H1 (cell line): ENCODE results near the gene WDR64. TPM values are rescaled to one million over a fixed set of nuclear protein-coding genes. Genes with fewer than 3 reads are reported as not detected.

ENCODE experiments used
- CTCF ChIA-PET: fragments of 300-600 bp; sonication (Branson Sonifier 250); formaldehyde crosslinking; loops from one replicate; lab custom pipeline; 2021; ENCODE audit not compliant: partially characterized antibody; lab: Charles Lee
- POLR2A ChIA-PET: fragments of 300-600 bp; sonication (Branson Sonifier 250); formaldehyde crosslinking; loops from one replicate; lab custom pipeline; 2021; ENCODE audit warnings: inconsistent platforms; ENCODE audit not compliant: partially characterized antibody; lab: Charles Lee
- DNase-seq, 2 experiments: peaks; one replicate each; pipeline versions ENCODE4 v3.0.0 to v3.0.0-alpha.2; 2010 to 2022; ENCODE audit warnings: low spot score in 2 of 2, low read depth in 1 of 2, mixed read lengths in 1 of 2
- FAIRE-seq: peaks from 2 replicates; lab custom pipeline; 2011; peaks lifted over from hg19 to GRCh38; lab: Jason Lieb, UNC
- H2AFZ ChIP-seq: 2 replicates; pipeline ENCODE4 v1.8.1; 2012; ENCODE audit warnings: low read length, inconsistent platforms
- H2AK5ac ChIP-seq: 2 replicates; pipeline ENCODE4 v1.6.1; 2013; ENCODE audit warnings: low read depth, low read length
- H2BK120ac ChIP-seq: replicated peaks from 2 replicates; pipeline ENCODE3; 2013; ENCODE audit warnings: low read depth, low read length, inconsistent platforms
- H2BK12ac ChIP-seq: 2 replicates; pipeline ENCODE4 v1.6.1; 2013; ENCODE audit warnings: low read depth, low read length
- H2BK15ac ChIP-seq: 2 replicates; pipeline ENCODE4 v1.6.1; 2013; ENCODE audit warnings: low read length
- H2BK20ac ChIP-seq: 2 replicates; pipeline ENCODE4 v1.6.1; 2013; ENCODE audit warnings: low read length
- H2BK5ac ChIP-seq: 2 replicates; pipeline ENCODE4 v1.6.1; 2013; ENCODE audit warnings: low read depth, low read length
- H3K14ac ChIP-seq: 2 replicates; pipeline ENCODE4 v1.6.1; 2013; ENCODE audit warnings: inconsistent platforms; ENCODE audit not compliant: insufficient read length
- H3K18ac ChIP-seq: 2 replicates; pipeline ENCODE4 v1.6.1; 2013; ENCODE audit warnings: low read length; ENCODE audit errors: extremely low read depth
- H3K23ac ChIP-seq: 2 replicates; pipeline ENCODE4 v1.6.1; 2013; ENCODE audit warnings: inconsistent platforms; ENCODE audit not compliant: insufficient read length
- H3K23me2 ChIP-seq: 2 replicates; pipeline ENCODE4 v1.6.1; 2013; ENCODE audit warnings: low read depth, low read length
- H3K27ac ChIP-seq: 2 replicates; pipeline ENCODE4 v1.6.1; 2011; ENCODE audit warnings: low read depth, low read length, inconsistent platforms
- H3K27me3 ChIP-seq, 4 experiments: replicated peaks in 1 of 4; 1 replicate in 1 of 4; 2 replicates in 3 of 4; pipeline versions ENCODE4 v1.6.1 to v1.8.1; 2011 to 2013; ENCODE audit warnings: low read length in 3 of 4, mild to moderate bottlenecking in 3 of 4, inconsistent platforms in 2 of 4, mixed read lengths in 2 of 4, moderate library complexity in 1 of 4; ENCODE audit not compliant: control insufficient read depth in 3 of 4, insufficient read depth in 3 of 4; ENCODE audit errors: extremely low read depth in 1 of 4
- H3K36me3 ChIP-seq, 4 experiments: 2 replicates each; pipeline versions ENCODE4 v1.6.1 to v1.8.1; 2011 to 2013; ENCODE audit warnings: mild to moderate bottlenecking in 4 of 4, low read length in 3 of 4, moderate library complexity in 2 of 4, control low read depth in 1 of 4, inconsistent platforms in 1 of 4; ENCODE audit not compliant: insufficient read depth in 4 of 4, control insufficient read depth in 2 of 4
- H3K4ac ChIP-seq: replicated peaks from 2 replicates; pipeline ENCODE3; 2013; ENCODE audit warnings: low read length, low read depth, mixed read lengths, inconsistent platforms; ENCODE audit not compliant: insufficient read length
- H3K4me1 ChIP-seq, 4 experiments: replicated peaks in 1 of 4; 1 replicate in 1 of 4; 2 replicates in 3 of 4; pipeline versions ENCODE4 v1.6.1 to v1.8.1; 2011 to 2013; ENCODE audit warnings: low read length in 3 of 4, inconsistent platforms in 2 of 4, mixed read lengths in 1 of 4; ENCODE audit not compliant: insufficient read depth in 4 of 4, control insufficient read depth in 3 of 4
- H3K4me2 ChIP-seq, 2 experiments: 2 replicates each; pipeline versions ENCODE4 v1.6.1 to v1.8.1; 2011 to 2013; ENCODE audit warnings: low read depth in 2 of 2, low read length in 2 of 2, control low read depth in 1 of 2, inconsistent platforms in 1 of 2, mild to moderate bottlenecking in 1 of 2; ENCODE audit not compliant: insufficient read depth in 1 of 2
- H3K4me3 ChIP-seq, 4 experiments: fragments of 200-600, 300-600 bp in 1 of 4; sonication (generic), shearing (Covaris generic), sonication (Bioruptor Twin) in 1 of 4; 2 replicates each; pipeline versions ENCODE4 v1.5.1 to v1.8.1; 2011 to 2016; ENCODE audit warnings: low read length in 4 of 4, low read depth in 3 of 4, control low read depth in 2 of 4, inconsistent platforms in 2 of 4, mild to moderate bottlenecking in 2 of 4, mixed read lengths in 1 of 4, moderate library complexity in 1 of 4; ENCODE audit not compliant: insufficient read depth in 2 of 4; ENCODE audit errors: extremely low read depth in 1 of 4
- H3K56ac ChIP-seq: replicated peaks from 2 replicates; pipeline ENCODE3; 2013; ENCODE audit warnings: low read depth, mild to moderate bottlenecking, mixed read lengths, low read length, inconsistent platforms; ENCODE audit not compliant: insufficient read length
- H3K79me1 ChIP-seq: 2 replicates; pipeline ENCODE4 v1.6.1; 2013; ENCODE audit warnings: low read depth, low read length, control low read depth
- H3K79me2 ChIP-seq, 2 experiments: 2 replicates each; pipeline versions ENCODE4 v1.6.1 to v1.8.1; 2012 to 2013; ENCODE audit warnings: low read length in 2 of 2, mild to moderate bottlenecking in 2 of 2, inconsistent platforms in 1 of 2; ENCODE audit not compliant: insufficient read depth in 2 of 2, control insufficient read depth in 1 of 2
- H3K9ac ChIP-seq, 4 experiments: replicated peaks in 1 of 4; 1 replicate in 1 of 4; 2 replicates in 3 of 4; pipeline versions ENCODE4 v1.6.1 to v1.8.1; 2011 to 2013; ENCODE audit warnings: low read depth in 3 of 4, low read length in 3 of 4, control low read depth in 2 of 4, mild to moderate bottlenecking in 2 of 4, moderate library complexity in 2 of 4, inconsistent platforms in 1 of 4; ENCODE audit errors: extremely low read depth in 1 of 4
- H3K9me3 ChIP-seq, 2 experiments: 2 replicates each; pipeline versions ENCODE4 v1.6.1 to v1.8.1; 2012 to 2013; ENCODE audit warnings: mild to moderate bottlenecking in 2 of 2, moderate library complexity in 2 of 2, control low read depth in 1 of 2, inconsistent platforms in 1 of 2, low read depth in 1 of 2, low read length in 1 of 2, mixed read lengths in 1 of 2; ENCODE audit not compliant: insufficient read depth in 2 of 2
- H4K20me1 ChIP-seq, 2 experiments: replicated peaks in 1 of 2; 2 replicates each; pipeline versions ENCODE3 to v1.8.1; 2011 to 2013; ENCODE audit warnings: inconsistent platforms in 2 of 2, low read length in 2 of 2, mild to moderate bottlenecking in 1 of 2; ENCODE audit not compliant: insufficient read depth in 2 of 2, control insufficient read depth in 1 of 2
- H4K5ac ChIP-seq: 2 replicates; pipeline ENCODE4 v1.6.1; 2013; ENCODE audit warnings: low read length, low read depth, mixed read lengths, inconsistent platforms; ENCODE audit not compliant: insufficient read length
- H4K8ac ChIP-seq: 2 replicates; pipeline ENCODE4 v1.8.0; 2013; ENCODE audit warnings: mild to moderate bottlenecking, moderate library complexity, low read length, inconsistent platforms; ENCODE audit not compliant: insufficient read depth; ENCODE audit errors: extremely low read depth
- H4K91ac ChIP-seq: replicated peaks from 2 replicates; pipeline ENCODE3; 2013; ENCODE audit warnings: low read length, mixed read lengths, inconsistent platforms; ENCODE audit not compliant: insufficient read length
- RAD21 ChIP-seq, 2 experiments: IDR thresholded peaks in 1 of 2; conservative IDR thresholded peaks in 1 of 2; 2 replicates each; pipeline ENCODE4 v1.6.1; 2011; ENCODE audit warnings: low read depth in 2 of 2, low read length in 2 of 2, improper control_type of control experiment in 1 of 2, inconsistent platforms in 1 of 2, mild to moderate bottlenecking in 1 of 2, moderate library complexity in 1 of 2
- SP1 ChIP-seq: IDR thresholded peaks from 2 replicates; pipeline ENCODE4 v1.6.1; 2011; ENCODE audit warnings: low read depth, low read length
- WGBS, 2 experiments: shearing (Covaris generic) in 1 of 2; methylation state at CpG; one replicate each; pipeline versions ENCODE4 v1.1.6 to v1.1.7; 2013 to 2015; ENCODE audit warnings: low lambda C conversion rate in 2 of 2, mixed read lengths in 2 of 2, inconsistent platforms in 1 of 2, low coverage in 1 of 2, missing lambda C conversion rate in 1 of 2; ENCODE audit not compliant: insufficient replicate concordance in 2 of 2, insufficient coverage in 1 of 2, insufficient read length in 1 of 2; ENCODE audit errors: extremely low coverage in 1 of 2, missing lambda C conversion rate in 1 of 2; 5-methylcytosine and 5-hydroxymethylcytosine counted together
- polyA plus RNA-seq, 7 experiments: library from polyadenylated mRNA; depleted of rRNA in 3 of 7; stranded (reverse) in 5 of 7; unstranded in 2 of 7; fragments of >200 nt in 5 of 7; fragments of 200-250 nt in 2 of 7; gene quantifications; 1 replicate in 5 of 7; 2 replicates in 1 of 7; 4 replicates in 1 of 7; pipeline versions ENCODE4 v1.2.1 to v1.2.3, GENCODE V29; 2011 to 2013; ENCODE audit warnings: missing spikeins in 2 of 7, mixed read lengths in 2 of 7
- total RNA-seq: library from RNA; stranded (reverse); fragmentation: NEBNext Ultra II Directional; extraction: Animal tissue kit (Norgen Biotek cat#: 25700); gene quantifications from 2 replicates; pipeline ENCODE4 v1.2.1, GENCODE V29; 2021
- TF ChIP-seq, protein P1 (sequence below), 3 experiments: IDR thresholded peaks; 1 replicate in 2 of 3; 2 replicates in 1 of 3; pipeline versions ENCODE4 v1.5.1 to v1.6.1; 2011; ENCODE audit warnings: low read length in 3 of 3, mild to moderate bottlenecking in 3 of 3, inconsistent platforms in 2 of 3, low read depth in 1 of 3, moderate library complexity in 1 of 3; ENCODE audit not compliant: insufficient read depth in 1 of 3; ENCODE audit errors: control extremely low read depth in 1 of 3

Gene WDR64
- total and polyA plus RNA-seq, 2 of the 8 experiments (the other 6 are each of a cell fraction or from before 2014, with no cell fraction given): 0.02 TPM; not detected in 1

DNA sequence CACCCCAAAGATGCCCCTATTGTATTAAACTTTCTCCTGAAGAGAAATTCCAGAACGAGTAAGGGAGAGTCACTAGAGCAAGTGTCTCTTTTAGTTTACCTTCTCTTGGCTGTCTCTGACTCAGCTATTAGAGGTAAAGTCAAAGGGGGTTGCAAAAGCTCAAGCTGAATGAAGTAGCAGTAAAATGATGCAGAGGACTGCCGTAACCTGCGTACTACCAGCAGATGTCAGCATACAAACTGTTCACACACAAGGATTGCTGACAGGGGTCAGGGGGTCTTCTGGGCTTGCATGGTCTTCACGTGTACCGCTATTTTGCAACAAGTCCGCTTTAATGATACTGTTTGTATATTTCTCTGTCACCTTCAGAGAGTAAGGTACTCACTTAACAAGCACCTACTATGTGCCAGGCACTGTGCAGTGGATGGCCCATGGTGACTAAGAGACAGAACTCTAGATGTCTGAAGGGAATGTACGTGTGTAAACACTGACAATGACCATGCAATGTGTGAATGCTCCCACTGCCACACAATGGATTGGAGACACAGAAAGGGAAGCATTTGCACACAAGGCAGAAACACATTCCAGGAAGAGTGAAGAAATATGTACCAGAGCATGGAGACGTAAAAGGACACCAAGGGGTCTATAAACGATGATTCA is 46.8 kb upstream of the WDR64 start:
- Histone ChIP-seq H3K79me1 (no peaks in the 10 kb centered on the region), H2AK5ac (no peak overlapping the region), H3K18ac (no peak overlapping the region), H3K9me3 (no peaks in the 10 kb centered on the region), H2BK5ac (no peak overlapping the region), H3K14ac (no peak overlapping the region), H2AFZ (no peak overlapping the region), H3K79me2 (no peaks in the 10 kb centered on the region), H4K91ac (no peak overlapping the region), H3K4me1 (no peaks in the 10 kb centered on the region), H2BK15ac (no peak overlapping the region), H4K20me1 (peaks cover 2 to 3% of the 10 kb centered on the region in 2 experiments), H2BK12ac (no peak overlapping the region), H3K4ac (no peak overlapping the region), H4K5ac (no peak overlapping the region), H3K27me3 (no peaks in the 10 kb centered on the region), H3K27ac (no peak overlapping the region), H3K56ac (no peak overlapping the region), H3K4me2 (no peak overlapping the region), H3K36me3 (no peaks in the 10 kb centered on the region; a peak in 1 of 8 replicates), H3K23ac (no peak overlapping the region), H3K23me2 (no peaks in the 10 kb centered on the region), H4K8ac (no peak overlapping the region), H2BK120ac (no peak overlapping the region), H2BK20ac (no peak overlapping the region), H3K4me3 (no peak overlapping the region), H3K9ac (no peak overlapping the region)
- TF ChIP-seq RAD21 (IDR thresholded peaks at IDR 0.05 in 1 of 2, conservative IDR thresholded peaks at IDR 0.05 in 1 of 2; ENCODE audit: low read depth in 2 of 2, low read length in 2 of 2): peak; percentile 53 to 56
- no peak for TF ChIP-seq SP1
- TF ChIP-seq, protein P1, sequence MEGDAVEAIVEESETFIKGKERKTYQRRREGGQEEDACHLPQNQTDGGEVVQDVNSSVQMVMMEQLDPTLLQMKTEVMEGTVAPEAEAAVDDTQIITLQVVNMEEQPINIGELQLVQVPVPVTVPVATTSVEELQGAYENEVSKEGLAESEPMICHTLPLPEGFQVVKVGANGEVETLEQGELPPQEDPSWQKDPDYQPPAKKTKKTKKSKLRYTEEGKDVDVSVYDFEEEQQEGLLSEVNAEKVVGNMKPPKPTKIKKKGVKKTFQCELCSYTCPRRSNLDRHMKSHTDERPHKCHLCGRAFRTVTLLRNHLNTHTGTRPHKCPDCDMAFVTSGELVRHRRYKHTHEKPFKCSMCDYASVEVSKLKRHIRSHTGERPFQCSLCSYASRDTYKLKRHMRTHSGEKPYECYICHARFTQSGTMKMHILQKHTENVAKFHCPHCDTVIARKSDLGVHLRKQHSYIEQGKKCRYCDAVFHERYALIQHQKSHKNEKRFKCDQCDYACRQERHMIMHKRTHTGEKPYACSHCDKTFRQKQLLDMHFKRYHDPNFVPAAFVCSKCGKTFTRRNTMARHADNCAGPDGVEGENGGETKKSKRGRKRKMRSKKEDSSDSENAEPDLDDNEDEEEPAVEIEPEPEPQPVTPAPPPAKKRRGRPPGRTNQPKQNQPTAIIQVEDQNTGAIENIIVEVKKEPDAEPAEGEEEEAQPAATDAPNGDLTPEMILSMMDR (IDR thresholded peaks at IDR 0.05; ENCODE audit: control extremely low read depth in 1 of 3, insufficient read depth in 1 of 3, low read depth in 1 of 3, low read length in 3 of 3): peak; percentile 35 to 70 (median 48); a peak in 3 of 4 replicates
- DNase-seq: no peak
- WGBS, 2 experiments: 75% methylated on average over 9 of the region's 9 CpGs; no CpG with 5 or more reads in 1 of the 2 experiments
- ChIA-PET POLR2A (no interaction called here), CTCF (interaction anchor here (0.6 to 2.7 kb wide), 20 partner anchors 9 to 275 kb away, joined by 3 to 9 read pairs (median 4); no protein-coding TSS in a partner anchor)
- FAIRE-seq: no peak
